ENCODE data around the gene EMC6. TPM values are rescaled to one million over a fixed set of nuclear protein-coding genes. Genes with fewer than 3 reads are reported as not detected.

The EMC6 gene
- total RNA-seq, 1 experiment from 2014 or later, result 62.4 TPM

DNA sequence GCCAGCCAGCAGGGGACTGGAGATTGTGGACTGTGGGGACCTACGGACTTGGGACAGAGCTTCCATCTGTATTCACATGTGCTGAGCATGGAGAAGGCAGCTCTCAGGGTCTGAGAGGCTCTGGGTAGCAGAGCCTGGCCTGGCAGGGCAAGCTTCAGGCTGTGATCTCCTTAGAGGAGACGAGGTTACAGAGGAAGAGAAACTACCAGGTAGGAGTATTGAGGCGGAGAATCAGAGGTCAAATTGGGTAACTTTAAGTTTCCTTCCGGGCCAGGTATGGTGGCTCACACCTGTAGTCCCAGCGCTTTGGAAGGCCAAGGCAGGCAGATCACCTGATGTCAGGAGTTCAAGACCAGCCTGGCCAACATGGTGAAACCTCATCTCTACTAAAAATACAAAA is 23.3 kb upstream of the EMC6 start:
- ATAC-seq, result no peak
- BruUV-seq (replicated peaks), result no TSS peak
- no peaks in the 10 kb centered on the region; a peak in 1 of 4 replicates for H3K36me3 ChIP-seq (ENCODE audit: control insufficient read depth in 1 of 2, insufficient read depth in 2 of 2, low read length in 2 of 2)
- no peaks in the 10 kb centered on the region for H3K4me1 ChIP-seq (ENCODE audit: control insufficient read depth in 1 of 2, insufficient read depth in 2 of 2, low read length in 2 of 2)
- H3K79me2 ChIP-seq (ENCODE audit: insufficient read depth, low read length), result no peaks in the 10 kb centered on the region
- intact Hi-C loops (cut with micrococcal nuclease), result loop anchor here (5.0 kb wide), 1 partner anchor 598 kb away; no protein-coding TSS in a partner anchor
- TF ChIP-seq EZH2phosphoT487 (IDR thresholded peaks at IDR 0.05; ENCODE audit: borderline replicate concordance) (no peak), JUND (IDR thresholded peaks at IDR 0.05) (no peak), TCF7L2 (IDR thresholded peaks at IDR 0.05; ENCODE audit: borderline replicate concordance, extremely low read depth, insufficient read depth, insufficient read length) (no peak), SIN3A (IDR thresholded peaks at IDR 0.05; ENCODE audit: low read depth) (no peak), ELF1 (IDR thresholded peaks at IDR 0.05; ENCODE audit: borderline replicate concordance, low read depth) (no peak), CBX3 (IDR thresholded peaks at IDR 0.05; ENCODE audit: low read depth) (no peak), EGR1 (IDR thresholded peaks at IDR 0.05; ENCODE audit: low read depth) (no peak), EZH2 (IDR thresholded peaks at IDR 0.05) (no peak), YY1 (IDR thresholded peaks at IDR 0.05; ENCODE audit: extremely low read depth, insufficient replicate concordance, low read depth, low read length) (no peak), ZNF274 (IDR thresholded peaks at IDR 0.05; ENCODE audit: low read depth, low read length) (no peak), ZFX (IDR thresholded peaks at IDR 0.05) (no peak), SP1 (IDR thresholded peaks at IDR 0.05; ENCODE audit: low read depth) (no peak), POLR2A (IDR thresholded peaks at IDR 0.05; ENCODE audit: borderline replicate concordance, extremely low read depth, insufficient read depth, insufficient read length) (no peak), RAD21 (IDR thresholded peaks at IDR 0.05; ENCODE audit: low read depth) (no peak)
- TF ChIP-seq, protein P1, sequence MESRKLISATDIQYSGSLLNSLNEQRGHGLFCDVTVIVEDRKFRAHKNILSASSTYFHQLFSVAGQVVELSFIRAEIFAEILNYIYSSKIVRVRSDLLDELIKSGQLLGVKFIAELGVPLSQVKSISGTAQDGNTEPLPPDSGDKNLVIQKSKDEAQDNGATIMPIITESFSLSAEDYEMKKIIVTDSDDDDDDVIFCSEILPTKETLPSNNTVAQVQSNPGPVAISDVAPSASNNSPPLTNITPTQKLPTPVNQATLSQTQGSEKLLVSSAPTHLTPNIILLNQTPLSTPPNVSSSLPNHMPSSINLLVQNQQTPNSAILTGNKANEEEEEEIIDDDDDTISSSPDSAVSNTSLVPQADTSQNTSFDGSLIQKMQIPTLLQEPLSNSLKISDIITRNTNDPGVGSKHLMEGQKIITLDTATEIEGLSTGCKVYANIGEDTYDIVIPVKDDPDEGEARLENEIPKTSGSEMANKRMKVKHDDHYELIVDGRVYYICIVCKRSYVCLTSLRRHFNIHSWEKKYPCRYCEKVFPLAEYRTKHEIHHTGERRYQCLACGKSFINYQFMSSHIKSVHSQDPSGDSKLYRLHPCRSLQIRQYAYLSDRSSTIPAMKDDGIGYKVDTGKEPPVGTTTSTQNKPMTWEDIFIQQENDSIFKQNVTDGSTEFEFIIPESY (IDR thresholded peaks at IDR 0.05; ENCODE audit: extremely low read depth, insufficient replicate concordance, low read length), result no peak
- TF ChIP-seq, protein P2, sequence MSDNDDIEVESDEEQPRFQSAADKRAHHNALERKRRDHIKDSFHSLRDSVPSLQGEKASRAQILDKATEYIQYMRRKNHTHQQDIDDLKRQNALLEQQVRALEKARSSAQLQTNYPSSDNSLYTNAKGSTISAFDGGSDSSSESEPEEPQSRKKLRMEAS (IDR thresholded peaks at IDR 0.05), result no peak
- TF ChIP-seq, protein P3, sequence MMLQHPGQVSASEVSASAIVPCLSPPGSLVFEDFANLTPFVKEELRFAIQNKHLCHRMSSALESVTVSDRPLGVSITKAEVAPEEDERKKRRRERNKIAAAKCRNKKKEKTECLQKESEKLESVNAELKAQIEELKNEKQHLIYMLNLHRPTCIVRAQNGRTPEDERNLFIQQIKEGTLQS (IDR thresholded peaks at IDR 0.05), result no peak
- H3K9me3 ChIP-seq (ENCODE audit: control insufficient read depth in 1 of 2, insufficient read depth in 1 of 2, low read depth in 1 of 2, low read length in 2 of 2), result no peaks in the 10 kb centered on the region
- CTCF ChIA-PET, result interaction anchor here (0.7 kb wide), 1 partner anchor 15 kb away, joined by 4 read pairs; no protein-coding TSS in a partner anchor
- no peak overlapping the region for H3K4me2 ChIP-seq (ENCODE audit: low read length)
- no peak for DNase-seq (ENCODE audit: low read depth, low spot score)
- H3K9me2 ChIP-seq (ENCODE audit: insufficient read depth), result no peaks in the 10 kb centered on the region
- no peak overlapping the region for H3K9ac ChIP-seq (ENCODE audit: low read length)
- RAD21 ChIA-PET (ENCODE audit: low non-redundant PET in 1 of 2, low total read pairs in 2 of 2, uncharacterized antibody in 2 of 2, unreplicated experiment in 2 of 2), result no interaction called here
- POLR2A ChIA-PET, result no interaction called here
- H3K27me3 ChIP-seq (ENCODE audit: insufficient read depth, low read length), result no peaks in the 10 kb centered on the region
- H3K27ac ChIP-seq (ENCODE audit: low read depth, low read length), result no peak overlapping the region
- H3K4me3 ChIP-seq (replicated peaks in 1 of 2; ENCODE audit: low read depth in 1 of 2, low read length in 2 of 2), result no peak overlapping the region
- no peak overlapping the region for H2AFZ ChIP-seq (ENCODE audit: low read depth, low read length, poor library complexity, severe bottlenecking)
- no peaks in the 10 kb centered on the region for H4K20me1 ChIP-seq (ENCODE audit: insufficient read depth)
